ENCODE measurements around the gene GGACT. TPM values are rescaled to one million over a fixed set of nuclear protein-coding genes. Genes with fewer than 3 reads are reported as not detected.

Gene GGACT
- total RNA-seq, 2 donors from 2014 or later = 2.7 to 6.6 TPM

- H3K9me3 Mint-ChIP-seq = no peaks in the 10 kb centered on the region
- no peak overlapping the region for H3K9ac ChIP-seq (ENCODE audit: extremely low read depth, low read length, poor library complexity, severe bottlenecking)
- peaks cover 17% of the 10 kb centered on the region for H3K36me3 Mint-ChIP-seq (ENCODE audit: low read depth)
- no peaks in the 10 kb centered on the region for H3K27me3 ChIP-seq (ENCODE audit: control insufficient read depth, insufficient read depth, low read length, poor library complexity, severe bottlenecking)
- H3K4me1 ChIP-seq (ENCODE audit: control insufficient read depth, insufficient read depth, low read length) = no peaks in the 10 kb centered on the region
- no peak overlapping the region for H3K27ac Mint-ChIP-seq
- no peak for DNase-seq
- peaks cover 14% of the 10 kb centered on the region for H3K36me3 ChIP-seq (ENCODE audit: control insufficient read depth, insufficient read depth, low read length)
- peaks cover 14% of the 10 kb centered on the region for H3K4me1 Mint-ChIP-seq
- H3K27me3 Mint-ChIP-seq (ENCODE audit: insufficient read depth) = no peaks in the 10 kb centered on the region
- H3K4me3 Mint-ChIP-seq = no peak overlapping the region
- H3K9me3 ChIP-seq (ENCODE audit: control insufficient read depth, low read length) = no peaks in the 10 kb centered on the region
- H3K4me3 ChIP-seq (ENCODE audit: low read length) = no peak overlapping the region
- H3K27ac ChIP-seq (ENCODE audit: low read depth, low read length) = no peak overlapping the region
- TF ChIP-seq CTCF (conservative IDR thresholded peaks at IDR 0.05) = no peak
- 92 to 95% methylated on average over 5 to 6 of the region's 6 CpGs for WGBS, 2 experiments (ENCODE audit: insufficient coverage in 1 of 2, insufficient read length in 1 of 2)
These were observed 53.7 kb downstream of the GGACT start for GRCh38 chr13:100534911-100535310.

GRCh38 chr13:100534147-100534843, 54.3 kb downstream of the GGACT start:
- no peak for TF ChIP-seq CTCF (conservative IDR thresholded peaks at IDR 0.05)
- Histone ChIP-seq H3K9me3 (ENCODE audit: control insufficient read depth, low read length) (no peaks in the 10 kb centered on the region), H3K36me3 (ENCODE audit: control insufficient read depth, insufficient read depth, low read length) (peaks cover 19% of the 10 kb centered on the region), H3K9ac (ENCODE audit: extremely low read depth, low read length, poor library complexity, severe bottlenecking) (no peak overlapping the region), H3K27me3 (ENCODE audit: control insufficient read depth, insufficient read depth, low read length, poor library complexity, severe bottlenecking) (no peaks in the 10 kb centered on the region), H3K4me1 (ENCODE audit: control insufficient read depth, insufficient read depth, low read length) (no peaks in the 10 kb centered on the region), H3K4me3 (ENCODE audit: low read length) (no peak overlapping the region), H3K27ac (ENCODE audit: low read depth, low read length) (no peak overlapping the region)
- no peak overlapping the region for H3K27ac Mint-ChIP-seq
- no peaks in the 10 kb centered on the region for H3K27me3 Mint-ChIP-seq (ENCODE audit: insufficient read depth)
- H3K4me1 Mint-ChIP-seq = peaks cover 15% of the 10 kb centered on the region
- whole genome bisulfite sequencing, 2 experiments (ENCODE audit: insufficient coverage in 1 of 2, insufficient read length in 1 of 2) = 94 to 95% methylated on average over 8 to 13 of the region's 13 CpGs
- no peak overlapping the region for H3K4me3 Mint-ChIP-seq
- H3K9me3 Mint-ChIP-seq = no peaks in the 10 kb centered on the region
- peaks cover 22% of the 10 kb centered on the region for H3K36me3 Mint-ChIP-seq (ENCODE audit: low read depth)
- DNase-seq = peak; percentile 33

DNA sequence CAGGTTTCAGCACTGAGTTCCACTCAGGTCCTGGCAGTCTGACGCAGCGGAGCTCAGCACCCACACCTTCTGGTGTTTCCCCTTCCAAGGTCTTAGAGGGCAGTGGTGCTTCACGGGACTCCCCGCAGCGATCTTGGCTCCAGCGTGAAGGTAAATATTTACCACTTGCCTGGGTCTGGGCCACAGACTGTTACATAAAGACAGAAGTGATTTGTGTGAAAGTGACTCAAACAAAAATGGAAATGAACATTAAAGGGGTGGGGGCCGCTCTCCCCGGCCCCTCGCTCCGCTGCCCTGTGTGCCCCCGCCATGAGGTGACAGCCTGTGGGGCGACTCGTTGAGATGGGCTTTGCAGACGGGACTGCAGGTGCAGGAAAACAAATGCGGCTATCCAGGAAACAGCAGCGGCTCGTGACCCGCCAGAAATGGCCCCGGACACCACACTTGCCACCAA, 55.0 kb downstream of the GGACT start:
- peak; percentile 39 for DNase-seq
- Histone ChIP-seq H3K36me3 (ENCODE audit: control insufficient read depth, insufficient read depth, low read length) (peaks cover 22% of the 10 kb centered on the region), H3K9me3 (ENCODE audit: control insufficient read depth, low read length) (no peaks in the 10 kb centered on the region), H3K4me1 (ENCODE audit: control insufficient read depth, insufficient read depth, low read length) (no peaks in the 10 kb centered on the region), H3K9ac (ENCODE audit: extremely low read depth, low read length, poor library complexity, severe bottlenecking) (no peak overlapping the region), H3K27me3 (ENCODE audit: control insufficient read depth, insufficient read depth, low read length, poor library complexity, severe bottlenecking) (no peaks in the 10 kb centered on the region), H3K27ac (ENCODE audit: low read depth, low read length) (no peak overlapping the region), H3K4me3 (ENCODE audit: low read length) (no peak overlapping the region)
- no peak overlapping the region for H3K27ac Mint-ChIP-seq
- H3K4me3 Mint-ChIP-seq = no peak overlapping the region
- peaks cover 29% of the 10 kb centered on the region for H3K36me3 Mint-ChIP-seq (ENCODE audit: low read depth)
- TF ChIP-seq CTCF (conservative IDR thresholded peaks at IDR 0.05) = no peak
- peaks cover 15% of the 10 kb centered on the region for H3K4me1 Mint-ChIP-seq
- no peaks in the 10 kb centered on the region for H3K9me3 Mint-ChIP-seq
- no peaks in the 10 kb centered on the region for H3K27me3 Mint-ChIP-seq (ENCODE audit: insufficient read depth)
- WGBS, 2 experiments (ENCODE audit: insufficient coverage in 1 of 2, insufficient read length in 1 of 2) = 96 to 98% methylated on average over 19 of the region's 19 CpGs

Measured in endodermal cell (in vitro differentiated cells).